ENCODE results near the gene TNS2. TPM values are rescaled to one million over a fixed set of nuclear protein-coding genes. Genes with fewer than 3 reads are reported as not detected.

The TNS2 gene
- total and polyA plus RNA-seq, 10 of the 15 experiments (the other 5 are each of a cell fraction or from before 2014, with no cell fraction given): 0.03 to 0.72 (median 0.16) TPM; not detected in 4

DNA sequence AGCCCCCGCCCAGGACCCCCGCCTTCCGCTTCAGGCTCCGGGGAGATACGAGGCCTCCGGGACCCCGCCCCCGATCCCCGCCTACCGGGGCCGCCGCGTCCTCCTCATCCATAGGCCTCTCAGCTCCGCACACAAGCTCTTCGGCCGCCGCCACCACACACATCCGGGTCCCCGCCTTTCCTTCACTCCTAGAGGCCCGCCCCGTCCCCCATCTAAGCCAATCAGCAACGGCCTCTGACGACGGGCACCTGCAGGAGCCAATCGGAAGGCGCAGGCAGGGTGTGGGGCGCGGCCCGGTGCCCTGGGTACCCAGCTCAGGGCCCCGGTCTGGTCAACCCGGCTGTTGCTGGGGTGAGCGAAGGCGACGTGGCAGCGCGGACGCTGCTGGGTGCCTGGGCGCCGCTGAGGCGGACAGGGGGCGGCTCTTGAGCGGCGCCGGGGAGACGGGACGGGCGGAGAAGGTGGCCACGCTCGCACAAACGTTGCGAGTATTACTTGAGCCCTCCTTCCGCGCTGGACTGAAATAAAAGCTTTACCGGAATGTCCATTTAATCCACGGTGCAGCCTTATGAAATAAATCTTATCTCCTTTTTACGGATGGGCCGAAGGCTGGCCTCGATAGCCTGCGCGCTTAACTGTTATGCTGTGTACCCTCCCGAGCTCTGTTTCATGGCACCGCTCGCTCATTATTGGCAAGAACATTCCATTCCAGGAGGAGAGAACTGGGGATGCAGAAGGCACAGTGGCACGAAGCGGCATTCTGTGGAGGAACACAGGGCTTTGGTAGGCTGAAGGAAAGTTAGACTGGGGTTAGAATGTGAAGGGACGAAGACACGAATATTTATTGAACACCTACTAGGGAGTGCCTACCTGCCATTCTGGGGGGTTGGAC is 29.6 kb downstream of the TNS2 start, which contains the start of gene SPRYD3 (continued):
- TF ChIP-seq, protein P1, sequence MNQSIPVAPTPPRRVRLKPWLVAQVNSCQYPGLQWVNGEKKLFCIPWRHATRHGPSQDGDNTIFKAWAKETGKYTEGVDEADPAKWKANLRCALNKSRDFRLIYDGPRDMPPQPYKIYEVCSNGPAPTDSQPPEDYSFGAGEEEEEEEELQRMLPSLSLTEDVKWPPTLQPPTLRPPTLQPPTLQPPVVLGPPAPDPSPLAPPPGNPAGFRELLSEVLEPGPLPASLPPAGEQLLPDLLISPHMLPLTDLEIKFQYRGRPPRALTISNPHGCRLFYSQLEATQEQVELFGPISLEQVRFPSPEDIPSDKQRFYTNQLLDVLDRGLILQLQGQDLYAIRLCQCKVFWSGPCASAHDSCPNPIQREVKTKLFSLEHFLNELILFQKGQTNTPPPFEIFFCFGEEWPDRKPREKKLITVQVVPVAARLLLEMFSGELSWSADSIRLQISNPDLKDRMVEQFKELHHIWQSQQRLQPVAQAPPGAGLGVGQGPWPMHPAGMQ (IDR thresholded peaks at IDR 0.05; ENCODE audit: borderline replicate concordance): no peak
- TF ChIP-seq TCF7 (IDR thresholded peaks at IDR 0.05; ENCODE audit: borderline replicate concordance) (no peak), CHD2 (IDR thresholded peaks at IDR 0.05; ENCODE audit: borderline replicate concordance, low read depth, low read length) (peak; percentile 96), SMC3 (IDR thresholded peaks at IDR 0.05; ENCODE audit: borderline replicate concordance, low read length) (no peak), MTA2 (IDR thresholded peaks at IDR 0.05; ENCODE audit: low read depth) (no peak), GABPA (IDR thresholded peaks at IDR 0.05; ENCODE audit: low read depth) (no peak), ZNF207 (IDR thresholded peaks at IDR 0.05; ENCODE audit: borderline replicate concordance) (0 out of 2 replicates have a peak, but pooled peaks have one; percentile 67), NR2C1 (IDR thresholded peaks at IDR 0.05) (no peak), CHD4 (IDR thresholded peaks at IDR 0.05) (no peak), DPF2 (IDR thresholded peaks at IDR 0.05) (peak; percentile 99), CEBPB (IDR thresholded peaks at IDR 0.05; ENCODE audit: borderline replicate concordance in 1 of 2, low read depth in 2 of 2, low read length in 2 of 2) (no peak), TAF1 (IDR thresholded peaks at IDR 0.05; ENCODE audit: borderline replicate concordance, low read depth, low read length) (peak; percentile 69; the same call in 1 of the 2 replicates), MXI1 (IDR thresholded peaks at IDR 0.05; ENCODE audit: low read depth, low read length) (no peak; the same call in 1 of the 2 replicates), MEF2A (IDR thresholded peaks at IDR 0.05; ENCODE audit: insufficient read depth, low read depth, low read length) (no peak)
- TF ChIP-seq, protein P2, sequence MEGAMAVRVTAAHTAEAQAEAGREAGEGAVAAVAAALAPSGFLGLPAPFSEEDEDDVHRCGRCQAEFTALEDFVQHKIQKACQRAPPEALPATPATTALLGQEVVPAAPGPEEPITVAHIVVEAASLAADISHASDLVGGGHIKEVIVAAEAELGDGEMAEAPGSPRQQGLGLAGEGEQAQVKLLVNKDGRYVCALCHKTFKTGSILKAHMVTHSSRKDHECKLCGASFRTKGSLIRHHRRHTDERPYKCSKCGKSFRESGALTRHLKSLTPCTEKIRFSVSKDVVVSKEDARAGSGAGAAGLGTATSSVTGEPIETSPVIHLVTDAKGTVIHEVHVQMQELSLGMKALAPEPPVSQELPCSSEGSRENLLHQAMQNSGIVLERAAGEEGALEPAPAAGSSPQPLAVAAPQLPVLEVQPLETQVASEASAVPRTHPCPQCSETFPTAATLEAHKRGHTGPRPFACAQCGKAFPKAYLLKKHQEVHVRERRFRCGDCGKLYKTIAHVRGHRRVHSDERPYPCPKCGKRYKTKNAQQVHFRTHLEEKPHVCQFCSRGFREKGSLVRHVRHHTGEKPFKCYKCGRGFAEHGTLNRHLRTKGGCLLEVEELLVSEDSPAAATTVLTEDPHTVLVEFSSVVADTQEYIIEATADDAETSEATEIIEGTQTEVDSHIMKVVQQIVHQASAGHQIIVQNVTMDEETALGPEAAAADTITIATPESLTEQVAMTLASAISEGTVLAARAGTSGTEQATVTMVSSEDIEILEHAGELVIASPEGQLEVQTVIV (IDR thresholded peaks at IDR 0.05; ENCODE audit: borderline replicate concordance, partially characterized antibody): peak; percentile 48
- TF ChIP-seq, protein P3, sequence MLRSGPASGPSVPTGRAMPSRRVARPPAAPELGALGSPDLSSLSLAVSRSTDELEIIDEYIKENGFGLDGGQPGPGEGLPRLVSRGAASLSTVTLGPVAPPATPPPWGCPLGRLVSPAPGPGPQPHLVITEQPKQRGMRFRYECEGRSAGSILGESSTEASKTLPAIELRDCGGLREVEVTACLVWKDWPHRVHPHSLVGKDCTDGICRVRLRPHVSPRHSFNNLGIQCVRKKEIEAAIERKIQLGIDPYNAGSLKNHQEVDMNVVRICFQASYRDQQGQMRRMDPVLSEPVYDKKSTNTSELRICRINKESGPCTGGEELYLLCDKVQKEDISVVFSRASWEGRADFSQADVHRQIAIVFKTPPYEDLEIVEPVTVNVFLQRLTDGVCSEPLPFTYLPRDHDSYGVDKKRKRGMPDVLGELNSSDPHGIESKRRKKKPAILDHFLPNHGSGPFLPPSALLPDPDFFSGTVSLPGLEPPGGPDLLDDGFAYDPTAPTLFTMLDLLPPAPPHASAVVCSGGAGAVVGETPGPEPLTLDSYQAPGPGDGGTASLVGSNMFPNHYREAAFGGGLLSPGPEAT (IDR thresholded peaks at IDR 0.05; ENCODE audit: low read depth): no peak
- TF ChIP-seq, protein P4, sequence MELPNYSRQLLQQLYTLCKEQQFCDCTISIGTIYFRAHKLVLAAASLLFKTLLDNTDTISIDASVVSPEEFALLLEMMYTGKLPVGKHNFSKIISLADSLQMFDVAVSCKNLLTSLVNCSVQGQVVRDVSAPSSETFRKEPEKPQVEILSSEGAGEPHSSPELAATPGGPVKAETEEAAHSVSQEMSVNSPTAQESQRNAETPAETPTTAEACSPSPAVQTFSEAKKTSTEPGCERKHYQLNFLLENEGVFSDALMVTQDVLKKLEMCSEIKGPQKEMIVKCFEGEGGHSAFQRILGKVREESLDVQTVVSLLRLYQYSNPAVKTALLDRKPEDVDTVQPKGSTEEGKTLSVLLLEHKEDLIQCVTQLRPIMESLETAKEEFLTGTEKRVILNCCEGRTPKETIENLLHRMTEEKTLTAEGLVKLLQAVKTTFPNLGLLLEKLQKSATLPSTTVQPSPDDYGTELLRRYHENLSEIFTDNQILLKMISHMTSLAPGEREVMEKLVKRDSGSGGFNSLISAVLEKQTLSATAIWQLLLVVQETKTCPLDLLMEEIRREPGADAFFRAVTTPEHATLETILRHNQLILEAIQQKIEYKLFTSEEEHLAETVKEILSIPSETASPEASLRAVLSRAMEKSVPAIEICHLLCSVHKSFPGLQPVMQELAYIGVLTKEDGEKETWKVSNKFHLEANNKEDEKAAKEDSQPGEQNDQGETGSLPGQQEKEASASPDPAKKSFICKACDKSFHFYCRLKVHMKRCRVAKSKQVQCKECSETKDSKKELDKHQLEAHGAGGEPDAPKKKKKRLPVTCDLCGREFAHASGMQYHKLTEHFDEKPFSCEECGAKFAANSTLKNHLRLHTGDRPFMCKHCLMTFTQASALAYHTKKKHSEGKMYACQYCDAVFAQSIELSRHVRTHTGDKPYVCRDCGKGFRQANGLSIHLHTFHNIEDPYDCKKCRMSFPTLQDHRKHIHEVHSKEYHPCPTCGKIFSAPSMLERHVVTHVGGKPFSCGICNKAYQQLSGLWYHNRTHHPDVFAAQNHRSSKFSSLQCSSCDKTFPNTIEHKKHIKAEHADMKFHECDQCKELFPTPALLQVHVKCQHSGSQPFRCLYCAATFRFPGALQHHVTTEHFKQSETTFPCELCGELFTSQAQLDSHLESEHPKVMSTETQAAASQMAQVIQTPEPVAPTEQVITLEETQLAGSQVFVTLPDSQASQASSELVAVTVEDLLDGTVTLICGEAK (IDR thresholded peaks at IDR 0.05; ENCODE audit: borderline replicate concordance): peak; percentile 58; the same call in 1 of the 2 replicates
- TF ChIP-seq, protein P5, sequence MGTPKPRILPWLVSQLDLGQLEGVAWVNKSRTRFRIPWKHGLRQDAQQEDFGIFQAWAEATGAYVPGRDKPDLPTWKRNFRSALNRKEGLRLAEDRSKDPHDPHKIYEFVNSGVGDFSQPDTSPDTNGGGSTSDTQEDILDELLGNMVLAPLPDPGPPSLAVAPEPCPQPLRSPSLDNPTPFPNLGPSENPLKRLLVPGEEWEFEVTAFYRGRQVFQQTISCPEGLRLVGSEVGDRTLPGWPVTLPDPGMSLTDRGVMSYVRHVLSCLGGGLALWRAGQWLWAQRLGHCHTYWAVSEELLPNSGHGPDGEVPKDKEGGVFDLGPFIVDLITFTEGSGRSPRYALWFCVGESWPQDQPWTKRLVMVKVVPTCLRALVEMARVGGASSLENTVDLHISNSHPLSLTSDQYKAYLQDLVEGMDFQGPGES (IDR thresholded peaks at IDR 0.05): peak; percentile 97

Measured in GM12878 (cell line).